HG03457 (cell line): ENCODE data around the gene THUMPD3.

ENCODE experiments used
- ATAC-seq: cut with Tn5 transposase; IDR thresholded peaks from one replicate; pipeline ENCODE4 v1.9.1; 2021; ENCODE audit warnings: moderate number of reproducible peaks; ENCODE audit not compliant: unreplicated experiment

THUMPD3 gene

DNA sequence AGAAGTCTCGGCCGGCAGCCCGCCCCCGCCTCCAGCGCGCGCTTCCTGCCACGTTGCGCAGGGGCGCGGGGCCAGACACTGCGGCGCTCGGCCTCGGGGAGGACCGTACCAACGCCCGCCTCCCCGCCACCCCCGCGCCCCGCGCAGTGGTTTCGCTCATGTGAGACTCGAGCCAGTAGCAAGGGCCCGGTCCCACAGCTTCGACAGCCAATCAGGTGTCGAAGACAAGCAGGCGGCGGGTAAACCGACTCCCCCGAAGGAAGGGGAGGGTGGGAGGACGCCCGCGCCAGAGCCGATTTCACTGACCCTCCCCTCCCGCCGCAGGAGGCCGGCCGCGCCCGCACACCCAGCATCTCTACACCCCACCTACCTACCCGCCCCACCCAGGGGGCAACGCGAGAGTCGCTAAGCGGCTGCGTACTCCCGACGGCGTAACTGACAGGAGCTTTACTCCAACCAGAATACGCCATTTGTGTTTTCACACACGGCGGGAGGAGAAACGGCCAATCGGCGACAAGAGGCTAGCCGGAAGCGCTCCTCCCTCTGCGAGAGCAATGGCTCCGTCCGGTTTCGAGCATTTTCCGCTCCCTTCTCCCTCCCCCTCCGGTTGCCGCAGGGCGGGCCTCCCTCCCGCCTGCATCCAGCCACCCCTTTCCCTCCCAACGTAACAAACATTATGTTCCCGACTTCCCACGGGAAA is 33.9 kb downstream of the THUMPD3 start:
- ATAC-seq, result peak; percentile 66

GRCh38 chr3:9397332-9397905 is 34.6 kb downstream of the THUMPD3 start, which contains the start of gene SETD5:
Gene SETD5, plus strand, starts transcription at chr3:9397615. Its CDS starts 31,324 bp downstream, at chr3:9428939.
- ATAC-seq, result peak; percentile 44

- no peak for ATAC-seq
These were observed 35.2 kb downstream of the THUMPD3 start for GRCh38 chr3:9397906-9398699.

DNA sequence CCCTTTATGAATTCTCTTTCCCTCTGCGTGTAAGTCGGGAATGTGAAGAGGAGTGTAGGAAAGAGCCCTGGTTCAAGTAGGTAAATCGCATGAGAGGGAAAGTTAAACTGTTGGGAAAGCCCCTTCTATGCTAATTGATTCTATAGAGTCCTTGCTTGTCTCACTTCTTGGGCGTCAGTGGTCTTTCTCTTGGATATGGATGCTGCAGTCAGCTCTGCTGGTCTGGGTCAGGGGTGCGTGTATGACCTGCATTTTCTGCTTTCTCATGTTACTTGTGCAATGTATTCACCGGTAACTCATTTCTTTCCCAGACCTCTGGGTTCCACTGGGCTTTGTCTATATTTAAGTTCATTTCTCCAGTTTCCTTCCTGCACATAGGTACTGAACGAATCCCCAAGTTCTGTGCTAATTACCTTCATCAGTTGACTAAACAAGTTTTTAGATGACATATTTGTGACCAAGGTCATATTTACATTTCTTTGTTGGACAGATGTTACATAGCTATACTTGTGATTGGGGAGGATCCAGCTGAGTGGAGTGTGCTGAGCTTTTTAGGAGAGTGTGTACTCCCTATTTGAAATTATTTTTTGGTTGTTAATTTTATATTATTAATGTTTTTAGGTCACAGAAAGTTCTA is 36.0 kb downstream of the THUMPD3 start:
- no peak for ATAC-seq

DNA sequence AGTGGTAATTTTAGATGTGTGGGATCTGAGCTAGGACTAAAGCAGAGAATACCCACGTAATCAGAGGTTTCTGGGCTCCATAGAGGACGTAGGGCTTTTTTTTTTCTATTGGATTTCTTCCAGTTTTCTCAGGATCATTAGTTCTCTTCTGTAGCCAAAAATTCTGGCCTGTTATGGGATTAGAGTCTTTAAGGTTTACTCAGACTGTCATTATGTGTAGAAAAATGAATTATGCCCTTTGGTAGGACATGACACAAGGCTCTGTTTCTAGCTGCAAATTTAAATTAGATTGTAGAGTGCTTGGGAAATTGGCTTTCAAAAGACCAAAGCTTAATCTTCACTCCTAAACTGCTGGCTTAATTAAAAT is 36.5 kb downstream of the THUMPD3 start:
- no peak for ATAC-seq

DNA sequence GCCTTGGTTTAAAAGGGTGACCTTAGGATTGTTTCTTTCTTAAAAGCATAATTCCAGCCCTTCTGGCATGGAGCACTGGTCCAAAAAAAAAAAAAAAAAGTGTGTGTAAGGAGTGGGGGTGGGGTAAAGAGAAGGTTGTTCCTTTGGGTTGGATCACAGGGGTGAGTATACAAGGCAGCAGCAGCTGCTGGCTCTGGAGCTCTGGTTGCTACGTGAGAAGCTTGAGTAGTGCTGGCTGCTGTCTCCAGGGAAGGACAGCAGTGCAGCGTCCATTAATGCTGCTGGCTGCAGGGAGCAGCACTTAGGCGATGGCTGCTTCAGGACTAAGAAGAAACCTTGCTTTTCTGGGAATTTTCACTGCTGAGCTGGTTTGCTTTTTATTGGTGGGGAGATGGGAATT is 36.9 kb downstream of the THUMPD3 start:
- ATAC-seq, result no peak

- no peak for ATAC-seq
These were observed 37.8 kb downstream of the THUMPD3 start for GRCh38 chr3:9400616-9401015.

- ATAC-seq, result no peak
These were observed 39.1 kb downstream of the THUMPD3 start for GRCh38 chr3:9401986-9402385.

GRCh38 chr3:9402410-9403228 is 39.8 kb downstream of the THUMPD3 start:
- no peak for ATAC-seq

DNA sequence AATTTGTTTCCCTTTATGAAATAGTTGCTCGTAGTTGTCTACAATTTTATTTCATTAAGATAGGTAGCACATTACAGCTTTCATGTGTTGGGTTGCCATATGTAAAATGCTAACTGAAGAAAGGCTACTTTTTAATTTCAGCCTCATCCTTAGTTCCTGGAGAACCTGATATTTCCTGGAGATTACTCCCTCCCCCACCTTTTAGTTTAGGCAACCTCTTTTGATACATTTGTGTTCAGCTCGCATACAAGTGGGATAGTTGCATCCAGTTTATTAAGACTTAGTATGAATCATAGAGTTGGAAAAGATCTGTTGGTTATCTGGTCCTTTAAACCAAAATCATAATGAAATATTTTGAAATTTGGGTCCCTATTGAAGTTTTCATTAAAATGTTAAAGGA is 40.6 kb downstream of the THUMPD3 start:
- no peak for ATAC-seq

DNA sequence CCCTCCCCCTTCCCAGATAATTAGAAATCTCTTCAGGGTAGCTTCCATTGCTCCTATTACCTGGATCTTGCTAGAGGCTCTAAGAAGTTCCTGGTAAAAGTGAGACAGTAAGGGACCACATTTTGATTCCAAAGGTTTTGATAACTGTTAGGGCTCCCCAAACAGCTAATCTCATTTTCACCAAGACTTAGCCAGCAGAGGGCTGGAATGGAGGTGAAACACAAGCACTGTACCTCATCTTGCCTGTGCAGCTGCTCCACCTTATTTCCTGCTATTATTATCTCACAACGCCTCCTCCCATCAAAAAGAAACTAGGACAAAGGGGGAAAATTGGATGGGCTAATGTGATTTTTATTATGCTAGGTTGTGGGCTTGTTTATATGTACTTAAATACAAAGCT is 41.8 kb downstream of the THUMPD3 start:
- ATAC-seq, result no peak

DNA sequence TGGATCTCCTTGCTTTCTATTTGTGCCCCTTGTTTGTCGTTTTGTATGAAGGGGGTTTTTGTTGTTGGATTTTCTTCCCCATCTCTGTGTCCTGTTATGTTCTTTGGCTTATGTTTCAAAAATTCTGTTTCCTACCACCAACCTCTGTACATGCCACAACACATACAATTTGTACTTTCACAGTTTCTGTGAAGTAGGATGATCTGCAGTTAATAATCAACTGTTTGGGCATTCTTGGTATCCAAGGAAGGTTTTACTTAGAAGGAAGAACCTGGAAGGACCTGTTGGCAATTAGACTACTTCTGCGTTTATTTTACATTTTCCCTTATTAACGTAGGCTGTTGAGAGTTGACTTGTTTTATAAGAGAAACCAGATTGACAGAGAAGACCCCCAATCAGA is 42.9 kb downstream of the THUMPD3 start:
- ATAC-seq, result no peak

DNA sequence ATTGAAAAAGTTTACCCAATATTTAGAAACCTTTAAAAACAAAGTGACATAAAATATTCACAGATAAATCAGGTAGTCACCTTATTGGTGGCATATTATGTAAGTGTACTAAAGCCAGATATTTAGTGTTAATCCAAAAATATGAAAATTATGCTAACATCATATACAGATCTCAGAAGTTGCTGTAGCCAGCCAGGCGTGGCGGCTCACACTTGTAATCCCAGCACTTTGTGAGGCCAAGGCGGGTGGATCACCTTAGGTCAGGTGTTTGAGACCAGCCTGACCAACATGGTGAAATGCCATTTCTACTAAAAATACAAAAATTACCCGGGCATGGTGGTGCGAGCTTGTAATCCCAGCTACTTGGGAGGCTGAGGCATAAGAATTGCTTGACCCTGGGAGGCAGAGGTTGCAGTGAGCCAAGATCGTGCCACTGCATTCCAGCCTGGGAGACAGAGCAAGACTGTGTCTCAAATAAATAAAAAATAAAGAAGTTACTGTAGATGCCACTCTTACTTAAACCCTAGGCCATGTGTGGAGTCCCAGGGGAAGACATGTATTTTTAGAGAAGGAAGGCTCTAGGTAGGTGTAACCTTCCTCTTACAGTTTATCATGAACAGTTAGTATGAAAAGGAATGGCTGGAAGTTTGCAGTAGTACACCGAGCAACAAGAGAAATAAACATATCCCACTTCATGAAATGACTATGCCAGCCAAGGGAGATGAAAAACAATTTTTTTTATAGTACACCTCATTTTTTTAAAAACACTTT is 44.2 kb downstream of the THUMPD3 start:
- no peak for ATAC-seq

DNA sequence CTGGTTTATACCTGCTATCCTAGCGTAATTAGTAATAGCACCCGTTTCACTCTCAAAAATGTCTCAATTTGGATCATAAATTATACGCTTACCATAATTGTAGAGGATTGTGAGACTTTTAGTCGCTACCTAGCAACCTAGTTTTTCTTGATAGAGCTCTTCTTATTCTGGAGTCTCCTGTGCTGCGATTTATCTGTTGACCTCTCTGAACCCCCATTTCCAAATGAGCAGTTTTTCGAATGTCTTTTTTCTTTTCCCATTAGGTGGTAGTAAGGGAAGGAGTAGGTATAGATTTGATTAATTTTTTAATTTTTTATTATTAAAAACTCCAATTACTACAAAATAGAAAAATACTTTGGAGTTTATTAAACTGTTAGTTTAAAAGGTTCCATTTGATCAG is 45.2 kb downstream of the THUMPD3 start:
- no peak for ATAC-seq

- ATAC-seq, result no peak
These were observed 45.7 kb downstream of the THUMPD3 start for GRCh38 chr3:9408546-9408945.

GRCh38 chr3:9409981-9410854 is 47.4 kb downstream of the THUMPD3 start:
- ATAC-seq, result no peak

DNA sequence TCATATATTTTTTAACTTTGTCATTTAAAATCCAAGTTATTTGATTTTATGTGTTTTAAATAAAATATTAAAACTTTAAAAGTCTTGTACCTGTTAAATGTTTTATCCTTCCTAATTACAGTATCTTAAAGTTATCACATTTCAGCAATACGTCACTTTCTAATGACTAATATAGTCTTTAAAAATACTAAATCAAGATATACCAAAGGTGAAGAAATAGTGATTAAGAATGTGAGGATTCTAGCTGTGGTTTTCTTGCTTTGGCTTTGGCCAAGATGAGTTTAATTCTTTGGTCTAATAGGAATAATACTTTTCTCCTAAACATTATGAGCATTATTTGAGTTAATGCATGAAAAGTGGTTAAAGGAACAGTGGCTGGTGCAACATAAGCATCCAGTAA is 48.4 kb downstream of the THUMPD3 start:
- no peak for ATAC-seq

GRCh38 chr3:9412293-9412692 is 49.4 kb downstream of the THUMPD3 start:
- no peak for ATAC-seq

DNA sequence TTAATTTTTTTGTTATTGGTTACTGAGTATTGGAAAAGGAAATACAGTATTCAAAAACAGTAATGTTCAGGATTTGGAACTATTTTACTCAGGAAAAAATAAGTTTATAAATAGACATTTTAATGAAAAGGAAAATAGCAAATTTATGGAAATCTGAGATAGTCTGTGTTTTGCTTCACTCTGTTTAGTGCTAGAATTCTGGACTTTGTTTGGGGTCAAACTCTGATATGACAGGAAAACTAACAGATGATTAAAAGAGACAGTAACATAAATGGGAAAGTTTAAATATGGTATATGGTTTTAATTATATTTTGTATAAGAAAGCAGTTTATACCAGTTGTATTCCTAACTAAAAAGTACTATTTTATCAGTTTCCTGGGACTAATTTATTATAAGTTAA is 52.0 kb downstream of the THUMPD3 start:
- ATAC-seq, result no peak
